A172 (cell line): ENCODE data around the gene NT5DC3. TPM values are rescaled to one million over a fixed set of nuclear protein-coding genes. Genes with fewer than 3 reads are reported as not detected.

ENCODE experiments used
- DNase-seq: peaks from one replicate; pipeline ENCODE4 v3.0.0-alpha.2; 2015; ENCODE audit warnings: low spot score
- total RNA-seq: library from RNA; depleted of rRNA; stranded (reverse); fragments of >200 nt; shearing (Covaris generic); gene quantifications from 2 replicates; pipeline ENCODE4 v1.2.3, GENCODE V29; 2014

NT5DC3 gene
- total RNA-seq, 1 experiment from 2014 or later, result 12.6 TPM

DNA sequence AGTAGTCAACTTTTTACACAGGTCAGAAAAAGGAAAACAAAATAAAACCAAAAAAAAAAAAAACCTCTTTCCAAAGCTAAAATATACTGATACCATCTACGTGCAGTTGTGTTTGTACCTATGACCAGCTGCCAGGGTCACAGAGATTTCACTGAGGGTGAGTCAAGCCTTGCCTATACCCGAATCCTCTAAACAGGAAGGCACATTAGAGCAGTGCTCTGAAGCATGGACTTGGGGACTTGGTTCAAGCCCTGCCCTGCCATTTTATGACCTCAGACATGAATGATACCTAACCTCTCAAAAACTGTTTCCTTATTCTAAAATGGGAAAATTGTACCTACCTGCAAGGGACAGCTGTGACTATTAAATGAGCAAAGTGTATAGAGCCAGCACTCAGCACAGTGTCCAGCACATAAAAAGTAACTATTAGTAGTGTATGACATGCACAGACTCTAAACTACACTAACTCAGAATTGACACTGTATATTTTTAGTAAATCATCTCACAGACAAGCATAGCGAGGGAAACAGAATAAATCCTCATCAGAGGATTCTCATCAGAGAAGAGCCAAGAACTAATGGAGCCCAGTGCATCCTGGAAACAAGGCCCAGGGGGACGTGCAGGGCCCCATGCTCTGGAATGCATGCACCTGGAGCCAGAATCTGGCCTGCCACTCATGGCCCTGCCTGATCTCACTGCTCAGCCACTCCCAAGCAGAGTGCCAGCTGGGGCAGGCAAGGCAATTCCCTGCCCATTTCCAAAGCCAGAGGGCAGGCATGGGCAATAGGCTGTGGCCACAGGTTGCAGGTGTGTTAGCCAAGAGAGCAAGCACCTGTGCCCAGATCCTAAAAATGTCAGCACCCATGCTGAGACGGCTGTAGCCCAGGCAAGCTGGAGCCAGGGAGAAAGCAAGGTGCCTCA, 57.0 kb downstream of the NT5DC3 start:
- no peak for DNase-seq

DNA sequence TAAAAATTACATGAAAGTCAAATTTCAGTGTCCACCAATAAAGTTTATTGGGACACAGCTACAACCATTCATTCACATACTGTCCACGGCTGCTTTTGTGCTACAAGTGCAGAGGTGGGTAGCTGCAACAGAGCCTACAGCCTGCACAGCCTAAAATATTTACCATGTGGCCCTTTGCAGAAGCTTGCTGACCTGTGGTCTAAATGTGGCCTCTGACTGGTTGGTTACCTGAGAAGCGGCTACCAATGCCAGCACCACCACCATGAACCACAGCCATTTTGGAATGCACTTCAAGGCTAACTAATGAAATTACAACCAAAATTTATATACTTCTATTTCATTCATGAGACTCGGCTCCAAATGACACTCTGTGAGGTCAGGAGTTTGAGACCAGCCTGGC, 58.6 kb downstream of the NT5DC3 start:
- no peak for DNase-seq

- no peak for DNase-seq
Observed at GRCh38 chr12:103780992-103781391, 60.0 kb downstream of the NT5DC3 start.

DNA sequence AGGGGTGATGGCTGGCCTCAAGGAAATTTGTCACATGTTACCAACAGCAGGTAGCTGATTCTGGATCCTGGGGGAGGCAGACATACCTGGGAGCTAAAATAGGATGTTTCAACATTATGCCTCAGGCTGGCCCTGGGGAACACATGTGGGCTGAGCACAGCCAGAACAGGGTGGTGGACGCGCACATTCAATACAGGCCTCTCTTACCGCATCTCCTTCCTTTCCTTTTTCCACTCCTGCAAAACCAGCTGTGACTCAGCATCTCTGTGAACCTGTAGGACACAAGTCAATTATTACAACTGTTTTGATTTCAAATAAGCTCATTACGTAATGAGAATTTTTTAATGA, 61.0 kb downstream of the NT5DC3 start:
- DNase-seq, result peak; percentile 61

DNA sequence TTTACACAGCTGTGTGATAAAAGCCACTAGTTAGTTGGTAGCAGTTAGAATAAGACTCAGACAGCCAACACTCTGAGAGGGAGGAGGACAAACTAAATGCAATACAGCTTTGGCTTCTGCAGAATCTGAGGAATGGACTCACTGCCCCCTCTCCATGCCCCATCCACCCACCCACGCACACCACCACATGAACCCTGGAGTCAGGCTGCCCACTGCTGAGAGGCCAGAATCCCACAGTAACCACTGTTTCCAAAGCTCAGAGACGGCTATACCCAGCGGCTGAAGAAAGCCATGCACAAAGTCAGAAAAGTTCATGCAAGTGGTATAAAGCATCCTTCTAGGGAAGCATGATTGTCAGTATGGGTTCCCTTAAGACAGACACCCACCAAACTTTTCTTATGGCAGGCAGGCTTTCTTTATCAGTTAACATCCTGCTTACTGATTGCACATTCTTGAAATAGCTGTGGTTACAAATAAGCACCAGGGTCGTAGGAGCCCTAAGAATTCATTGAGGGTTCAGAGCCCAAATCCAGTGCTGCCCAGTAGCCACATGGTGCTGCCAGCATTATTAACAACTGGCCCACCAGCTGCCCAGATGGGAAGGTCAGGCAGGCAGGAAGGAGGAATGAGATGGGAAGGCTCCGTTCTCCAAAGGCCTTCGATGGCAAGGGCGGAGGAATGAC, 61.5 kb downstream of the NT5DC3 start:
- DNase-seq, result peak; percentile 90

DNA sequence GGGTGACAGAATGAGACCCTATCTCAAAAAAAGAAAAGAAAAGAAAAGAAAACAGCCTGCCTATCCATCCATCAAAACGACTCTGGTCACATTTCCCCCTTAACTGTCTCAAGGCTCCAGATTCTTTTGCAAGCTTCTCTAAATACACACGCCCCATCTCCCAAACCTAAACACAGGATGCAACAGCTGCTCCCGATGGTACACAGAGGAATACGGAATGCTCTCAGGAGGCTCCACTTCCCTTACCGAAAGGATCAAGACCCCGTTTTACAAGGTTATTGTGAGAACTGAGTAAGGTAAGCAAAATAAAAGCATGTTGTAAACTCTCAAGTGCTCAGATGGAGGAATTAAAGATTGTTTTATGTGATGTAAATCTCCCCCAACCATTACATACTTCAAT, 62.3 kb downstream of the NT5DC3 start:
- DNase-seq, result no peak

- no peak for DNase-seq
Observed at GRCh38 chr12:103774977-103775560, 66.0 kb downstream of the NT5DC3 start.

DNA sequence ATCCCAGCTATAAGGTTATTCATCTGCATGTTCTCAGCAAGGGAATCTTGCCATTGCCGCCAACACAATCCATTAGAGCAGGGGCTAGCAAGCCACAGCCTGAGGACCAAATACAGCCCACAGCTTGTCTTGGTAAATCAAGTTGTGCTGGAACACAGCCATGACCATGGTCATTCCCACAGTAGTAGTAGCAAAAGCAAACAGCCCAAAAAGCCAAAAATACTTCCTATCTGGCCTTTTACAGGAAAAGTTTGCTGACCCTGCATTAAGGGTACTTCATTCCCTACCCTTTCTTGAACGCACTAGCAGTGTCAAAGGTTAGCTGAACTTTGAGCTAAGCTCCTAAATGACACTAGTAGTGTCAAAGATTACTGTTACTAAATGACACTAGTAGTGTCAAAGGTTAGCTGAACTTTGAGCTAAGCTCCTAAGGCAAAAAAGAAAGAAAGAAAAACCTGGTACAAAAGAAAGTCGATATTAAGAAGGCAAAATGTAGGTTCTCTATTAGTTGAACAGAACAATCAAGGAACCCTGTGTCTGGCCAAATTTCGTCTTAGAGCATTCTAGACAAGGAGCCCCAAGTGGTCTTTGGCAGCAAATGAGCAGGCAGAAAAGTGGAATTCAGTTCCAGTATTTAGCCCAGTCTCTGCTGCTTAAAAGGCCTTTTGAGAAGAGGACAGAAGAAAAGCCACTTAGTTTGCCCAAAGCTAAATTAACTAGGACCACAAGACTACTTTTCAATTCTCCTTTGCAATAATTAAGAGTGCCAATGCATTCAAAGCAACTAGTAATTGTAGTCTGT, 67.7 kb downstream of the NT5DC3 start:
- DNase-seq, result no peak

- DNase-seq, result no peak
Observed at GRCh38 chr12:103772367-103773108, 68.5 kb downstream of the NT5DC3 start.

- DNase-seq, result peak; percentile 57
Observed at GRCh38 chr12:103771466-103771865, 69.6 kb downstream of the NT5DC3 start.

- no peak for DNase-seq
Observed at GRCh38 chr12:103769240-103769945, 71.6 kb downstream of the NT5DC3 start.

DNA sequence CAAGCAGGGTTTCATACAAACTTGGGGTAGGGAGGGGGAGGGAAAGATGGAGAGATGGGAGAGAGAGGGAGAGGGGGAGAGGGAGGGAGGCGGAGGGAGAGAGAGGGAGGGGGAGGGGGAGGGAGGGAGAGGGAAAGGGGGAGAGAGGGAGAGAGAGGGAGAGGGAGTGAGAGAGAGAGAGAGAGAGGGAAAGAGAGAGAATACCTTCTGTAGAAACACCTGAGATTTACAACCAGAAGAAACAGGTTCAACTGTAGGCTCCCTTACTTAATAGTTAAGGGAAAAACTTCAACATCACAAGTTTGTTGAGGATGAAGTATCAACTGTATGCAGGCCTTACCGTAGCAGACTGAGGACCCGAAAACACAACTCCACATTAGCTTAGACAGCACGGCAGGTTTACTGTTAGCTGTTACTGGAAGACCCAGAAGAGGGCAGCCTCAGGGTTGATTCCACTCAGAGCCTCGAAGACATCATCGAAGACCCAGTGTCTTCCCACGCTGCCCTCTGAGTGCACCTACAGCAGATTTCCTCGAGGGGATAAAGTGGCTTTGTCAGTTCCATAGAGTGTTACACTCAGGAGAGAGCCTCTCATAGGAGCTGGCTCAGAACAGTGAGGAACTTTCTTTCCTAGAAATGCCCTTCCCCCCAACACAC, 72.4 kb downstream of the NT5DC3 start:
- DNase-seq, result no peak

- DNase-seq, result no peak
Observed at GRCh38 chr12:103766028-103766427, 75.0 kb downstream of the NT5DC3 start.

GRCh38 chr12:103765322-103765721, 75.7 kb downstream of the NT5DC3 start:
- no peak for DNase-seq

- DNase-seq, result no peak
Observed at GRCh38 chr12:103762473-103762872, 78.6 kb downstream of the NT5DC3 start.

GRCh38 chr12:103758310-103759089, 82.5 kb downstream of the NT5DC3 start:
- DNase-seq, result no peak

DNA sequence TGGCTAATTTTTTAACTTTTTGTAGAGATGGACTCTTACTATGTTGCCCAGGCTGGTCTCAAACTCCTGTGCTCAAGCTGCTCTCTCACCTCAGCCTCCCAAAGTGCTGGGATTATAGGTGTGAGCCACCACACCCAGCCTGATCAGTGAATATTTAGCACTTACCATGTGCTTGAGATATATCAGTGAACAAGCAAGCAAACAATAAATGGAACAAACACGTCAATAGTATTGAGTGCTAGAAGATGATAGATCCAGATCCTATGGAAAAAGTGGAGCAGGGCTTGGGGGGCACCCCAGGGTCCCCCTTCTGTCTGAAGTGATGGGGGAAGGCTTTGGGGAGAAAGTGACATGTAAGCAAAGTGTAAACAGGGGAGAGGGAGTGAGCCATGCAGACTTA, 83.8 kb downstream of the NT5DC3 start:
- DNase-seq, result no peak

DNA sequence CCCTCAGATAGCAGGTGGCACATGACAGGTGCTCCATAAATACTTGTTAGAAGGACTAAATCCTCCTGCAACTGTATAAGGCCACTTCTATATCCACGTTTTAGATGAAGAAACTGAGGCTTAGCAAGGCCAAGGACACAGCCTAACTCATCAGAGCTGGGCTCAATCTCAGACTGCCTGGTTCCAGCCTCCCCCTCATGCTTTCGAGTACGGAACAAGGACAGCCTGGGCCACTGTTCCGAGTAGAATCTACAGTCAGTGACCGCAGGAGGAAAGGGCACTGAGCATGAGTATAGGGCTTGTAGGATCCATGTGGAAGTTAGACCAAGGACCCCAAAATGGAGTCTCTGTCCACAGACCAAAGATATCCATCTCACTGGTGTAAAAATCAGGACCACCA, 84.6 kb downstream of the NT5DC3 start:
- DNase-seq, result no peak

- no peak for DNase-seq
Observed at GRCh38 chr12:103755425-103755824, 85.6 kb downstream of the NT5DC3 start.
